NCI-H2171 (cell line): ENCODE measurements around the gene IL10RB.
"Not testable (repeated sequence)": the region's sequence is repeated elsewhere in the genome, so short reads cannot be mapped to it uniquely, and the experiment has no call there.

Experiments used
- DNase-seq: peaks from one replicate; lab custom pipeline; 2025; lab: John Stamatoyannopoulos, UW

The IL10RB gene

DNA sequence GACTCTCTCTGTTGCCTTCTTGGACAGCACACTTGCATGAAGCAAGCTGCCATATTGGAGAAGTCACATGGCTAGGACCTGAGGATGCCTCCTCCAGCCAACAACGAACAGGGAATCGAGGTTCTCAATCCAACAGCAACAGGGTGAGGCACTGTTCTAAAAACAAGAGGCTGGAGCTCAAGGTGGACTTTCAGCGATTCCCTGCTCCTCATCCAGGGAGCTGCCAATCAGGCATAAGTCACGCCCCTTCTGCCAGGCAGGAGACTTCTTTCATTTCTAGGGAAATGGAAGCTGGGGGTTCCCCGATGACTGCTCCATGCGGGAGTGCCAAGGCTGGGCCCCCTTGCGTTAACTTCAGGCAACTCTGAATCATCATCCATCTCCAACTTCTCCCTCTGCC lies 35.9 kb downstream of the IL10RB start:
- no peak for DNase-seq

- DNase-seq = no peak
Observed at GRCh38 chr21:33302796-33303195, 36.6 kb downstream of the IL10RB start.

- DNase-seq = no peak
Observed at GRCh38 chr21:33305344-33305671, 39.1 kb downstream of the IL10RB start.

DNA sequence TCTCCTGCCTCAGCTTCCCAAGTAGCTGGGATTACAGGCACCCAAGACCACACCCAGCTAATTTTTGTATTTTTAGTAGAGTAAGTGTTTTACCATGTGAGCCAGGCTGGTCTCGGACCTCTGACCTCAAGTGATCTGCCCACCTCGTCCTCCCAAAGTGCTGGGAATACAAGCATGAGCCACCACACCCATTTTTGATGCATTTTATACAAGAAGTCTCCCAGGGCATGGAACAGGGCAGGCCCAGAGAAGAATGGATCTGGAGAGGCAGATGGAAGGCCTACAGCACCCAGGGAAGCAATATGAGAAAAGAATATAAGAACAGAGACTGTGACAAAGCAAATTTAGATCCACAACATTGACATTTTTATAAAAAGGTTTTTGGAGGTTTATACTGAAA lies 39.8 kb downstream of the IL10RB start:
- DNase-seq = no peak

- peak; percentile 94 for DNase-seq
Observed at GRCh38 chr21:33308586-33309490, 42.7 kb downstream of the IL10RB start.

DNA sequence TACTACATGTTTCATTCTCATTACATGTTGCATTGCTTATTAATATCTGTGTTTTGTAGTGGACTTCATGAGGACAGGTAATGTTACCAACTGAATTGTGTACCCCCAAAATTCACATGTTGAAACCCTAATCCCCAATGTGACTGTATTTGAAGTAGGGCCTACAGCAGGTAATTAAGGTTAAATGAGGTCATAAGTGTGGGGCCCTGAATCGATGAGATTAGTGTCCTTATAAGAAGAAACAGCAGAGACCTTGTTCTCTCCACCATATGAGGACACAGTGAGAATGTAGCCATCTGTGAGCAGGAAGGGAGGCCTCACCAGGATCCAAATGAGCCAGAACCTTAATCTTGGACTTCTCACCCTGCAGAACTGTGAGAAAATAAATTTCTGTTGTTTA lies 43.6 kb downstream of the IL10RB start:
- DNase-seq = no peak

- DNase-seq = no peak
Observed at GRCh38 chr21:33312121-33312520, 46.0 kb downstream of the IL10RB start.

- no peak for DNase-seq
Observed at GRCh38 chr21:33313183-33313582, 47.0 kb downstream of the IL10RB start.

GRCh38 chr21:33313611-33314010 lies 47.4 kb downstream of the IL10RB start:
- no peak for DNase-seq

GRCh38 chr21:33314111-33314510 lies 47.9 kb downstream of the IL10RB start:
- no peak for DNase-seq

GRCh38 chr21:33315946-33316710 lies 50.0 kb downstream of the IL10RB start:
- DNase-seq = no peak

DNA sequence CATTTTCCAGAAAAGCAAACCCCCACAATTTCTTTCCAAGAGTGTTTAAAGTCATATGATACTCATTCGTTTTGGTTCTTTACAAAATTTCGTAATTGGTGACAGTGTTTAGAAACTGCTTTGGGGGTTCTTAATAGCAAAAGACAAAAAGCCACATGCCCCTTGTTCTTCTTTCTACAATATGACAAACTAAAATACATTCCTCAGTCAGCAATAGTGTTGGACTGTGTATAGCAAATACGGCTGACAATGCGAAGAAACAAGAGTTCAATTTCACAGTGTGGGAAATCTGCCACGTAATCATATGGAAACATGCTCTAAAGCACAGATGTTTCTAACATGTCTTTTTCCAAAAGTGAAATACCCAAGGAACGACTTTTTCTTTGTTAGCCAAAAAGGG lies 51.0 kb downstream of the IL10RB start:
- no peak for DNase-seq

DNA sequence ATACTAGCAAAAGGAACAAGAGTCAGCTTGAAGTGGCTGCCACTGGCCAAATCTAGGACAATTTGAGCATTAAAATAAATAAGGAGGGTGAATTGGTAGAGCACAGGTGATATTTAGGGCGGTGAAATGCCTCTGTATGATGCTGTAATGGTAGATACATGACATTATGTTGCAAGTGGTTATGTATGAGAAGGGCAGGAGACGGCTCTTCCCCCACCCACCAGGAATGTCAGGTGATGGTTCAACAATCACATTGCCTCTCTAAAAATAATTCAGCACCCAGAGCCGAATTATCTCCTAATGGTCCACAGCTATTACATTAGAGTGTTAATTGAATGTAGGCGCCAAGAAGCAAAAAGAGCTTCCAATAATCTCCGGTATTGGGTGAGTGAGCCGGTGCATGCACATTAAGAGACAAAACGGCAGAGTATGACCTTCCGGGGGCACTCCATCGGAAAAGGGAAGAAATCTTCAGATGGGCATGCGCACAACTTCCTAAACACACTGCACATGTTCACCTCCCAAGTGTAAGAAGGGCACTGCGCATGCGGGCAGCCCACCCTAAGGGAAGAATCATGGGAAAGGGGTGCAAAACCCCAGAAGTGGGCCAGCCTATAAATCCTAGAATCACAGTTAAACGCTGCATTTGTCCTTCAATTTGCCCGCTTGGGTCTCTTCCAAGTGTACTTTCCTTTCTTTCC lies 51.8 kb downstream of the IL10RB start:
- no peak for DNase-seq

DNA sequence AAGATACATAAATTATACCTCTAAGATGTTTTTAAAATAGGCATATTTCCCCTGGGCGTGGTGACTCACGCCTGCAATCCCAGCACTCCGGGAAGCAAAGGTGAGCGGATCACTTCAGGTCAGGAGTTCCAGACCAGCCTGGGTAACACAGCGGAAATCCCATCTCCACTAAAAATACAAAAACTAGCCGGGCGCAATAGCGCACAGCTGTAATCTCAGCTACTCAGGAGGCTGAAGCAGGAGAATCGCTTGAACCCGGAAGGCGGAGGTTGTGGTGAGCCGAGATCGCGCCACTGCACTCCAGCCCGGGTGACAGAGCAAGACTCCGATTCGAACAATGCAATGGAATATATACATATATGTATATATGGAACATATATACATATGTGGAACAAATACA lies 54.8 kb downstream of the IL10RB start:
- not testable (repeated sequence) for DNase-seq

GRCh38 chr21:33323610-33324009 lies 57.4 kb downstream of the IL10RB start:
- not testable (repeated sequence) for DNase-seq

DNA sequence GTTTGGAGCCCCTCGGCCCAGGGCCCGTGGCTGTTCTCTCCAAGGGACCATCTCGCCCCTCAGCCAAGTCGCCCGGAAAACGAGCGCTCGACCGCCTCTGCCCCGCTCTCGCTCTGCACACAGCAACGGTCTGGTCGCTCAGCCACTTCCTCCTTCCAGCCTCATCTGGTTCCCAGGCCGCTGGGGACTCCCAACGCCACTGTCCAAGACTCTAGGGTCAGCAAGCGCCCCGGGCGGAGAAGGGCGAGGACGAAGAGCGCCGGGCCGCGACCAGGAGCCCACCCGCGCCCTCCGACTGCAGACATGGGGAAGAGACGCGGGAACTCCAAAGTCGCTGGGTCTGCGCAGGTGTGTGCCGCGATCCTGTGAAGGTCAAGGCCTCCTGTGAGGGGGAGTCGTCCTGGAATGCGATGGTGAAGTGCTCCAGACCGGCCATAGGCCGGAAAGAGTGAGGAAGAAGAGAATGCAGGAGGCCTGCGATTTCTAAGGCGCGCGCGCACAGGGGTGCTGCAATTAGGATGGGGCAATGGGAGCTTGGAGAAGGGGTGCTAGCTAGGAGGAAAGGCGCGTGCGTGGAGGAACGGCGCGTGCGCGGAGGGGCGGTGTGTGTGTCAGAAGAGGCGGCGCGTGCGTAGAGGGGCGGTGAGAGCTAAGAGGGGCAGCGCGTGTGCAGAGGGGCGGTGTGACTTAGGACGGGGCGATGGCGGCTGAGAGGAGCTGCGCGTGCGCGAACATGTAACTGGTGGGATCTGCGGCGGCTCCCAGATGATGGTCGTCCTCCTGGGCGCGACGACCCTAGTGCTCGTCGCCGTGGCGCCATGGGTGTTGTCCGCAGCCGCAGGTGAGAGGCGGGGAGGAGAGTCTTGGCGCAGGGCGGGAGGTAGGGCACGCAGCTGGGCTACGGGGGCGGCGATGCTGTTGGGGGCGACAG lies 58.4 kb downstream of the IL10RB start, which contains the start of gene IFNAR1:
Gene IFNAR1, plus strand, starts transcription at position 680 of the 931 bp plus-strand sequence. Its CDS starts 86 bp downstream, at position 766.
- DNase-seq = peak; percentile 99

GRCh38 chr21:33325222-33326067 lies 59.3 kb downstream of the IL10RB start:
- DNase-seq = peak; percentile 35

DNA sequence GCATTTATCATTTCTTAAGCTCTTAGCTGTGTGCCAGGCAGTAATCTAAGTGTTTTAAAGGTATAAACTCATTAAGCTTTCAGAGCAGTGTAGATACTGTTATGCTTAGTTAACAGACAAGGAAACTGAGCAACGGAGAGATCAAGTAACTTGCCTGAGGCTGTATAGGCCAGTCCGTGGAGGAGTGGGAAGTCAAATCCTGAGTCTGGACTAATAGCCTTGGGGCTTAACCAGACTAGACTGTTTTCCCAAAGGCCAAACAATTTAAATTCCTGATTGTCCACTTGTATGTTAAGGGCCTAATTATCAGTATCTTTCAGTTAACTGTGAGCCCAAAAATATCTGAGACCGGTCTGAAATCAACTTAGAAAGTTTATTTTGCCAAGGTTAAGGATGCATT lies 61.2 kb downstream of the IL10RB start:
- DNase-seq = no peak

DNA sequence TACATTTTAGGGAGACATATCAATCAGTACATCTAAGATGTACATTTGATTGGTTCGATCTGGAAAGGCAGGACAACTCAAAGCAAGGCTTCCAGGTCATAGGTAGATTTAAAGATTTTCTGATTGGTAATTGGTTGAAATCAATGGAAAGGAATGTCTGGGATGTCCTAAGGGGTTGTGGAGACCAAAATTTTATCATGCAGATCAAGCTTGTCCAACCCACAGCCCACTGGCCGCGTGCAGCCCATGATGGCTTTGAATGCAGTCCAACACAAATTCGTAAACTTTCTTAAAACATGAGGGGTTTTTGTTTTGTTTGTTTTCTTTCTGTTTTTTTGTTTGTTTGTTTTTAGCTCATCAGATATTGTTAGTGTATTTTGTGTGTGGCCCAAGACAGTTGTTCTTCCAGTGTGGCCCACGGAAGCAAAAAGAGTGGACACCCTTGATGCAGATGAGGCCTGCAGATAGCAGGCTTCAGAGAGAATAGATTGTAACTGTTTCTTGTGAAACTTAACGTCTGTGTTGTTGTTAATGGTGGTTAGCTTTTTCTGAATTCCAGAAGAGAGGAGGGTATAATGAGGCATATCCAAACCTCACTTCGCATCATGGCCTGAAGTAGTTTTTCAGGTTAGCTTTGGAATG lies 61.7 kb downstream of the IL10RB start:
- no peak for DNase-seq

- no peak for DNase-seq
Observed at GRCh38 chr21:33330726-33331125, 64.6 kb downstream of the IL10RB start.
